ENCODE measurements around the gene HOXD4.

The HOXD4 gene

GRCh38 chr2:176142281-176142680, 9.1 kb upstream of the HOXD4 start:
- no peak for DNase-seq

GRCh38 chr2:176145085-176145969, 6.0 kb upstream of the HOXD4 start:
- DNase-seq, result no peak

GRCh38 chr2:176146101-176146500, 5.2 kb upstream of the HOXD4 start:
- no peak for DNase-seq

- DNase-seq, result no peak
Observed at GRCh38 chr2:176146645-176147044, 4.7 kb upstream of the HOXD4 start.

- no peak for DNase-seq
Observed at GRCh38 chr2:176147210-176147799, 4.0 kb upstream of the HOXD4 start.

GRCh38 chr2:176147800-176148496, 3.4 kb upstream of the HOXD4 start:
- no peak for DNase-seq

- DNase-seq, result no peak
Observed at GRCh38 chr2:176148751-176149421, 2.5 kb upstream of the HOXD4 start.

GRCh38 chr2:176149481-176149938, 1.8 kb upstream of the HOXD4 start:
- no peak for DNase-seq

GRCh38 chr2:176149939-176150583, 1.3 kb upstream of the HOXD4 start:
- DNase-seq, result no peak

GRCh38 chr2:176150584-176151441, 537 bp upstream of the HOXD4 start:
- no peak for DNase-seq

- DNase-seq, result no peak
Observed at GRCh38 chr2:176152350-176153181, 1.2 kb downstream of the HOXD4 start.

- no peak for DNase-seq
Observed at GRCh38 chr2:176154576-176155252, 3.4 kb downstream of the HOXD4 start.

- DNase-seq, result no peak
Observed at GRCh38 chr2:176155356-176156044, 4.2 kb downstream of the HOXD4 start.

- no peak for DNase-seq
Observed at GRCh38 chr2:176156301-176156806, 5.0 kb downstream of the HOXD4 start.

- DNase-seq, result no peak
Observed at GRCh38 chr2:176156807-176157498, 5.6 kb downstream of the HOXD4 start, which contains the start of gene HOXD3. HOXD3 (plus strand) TSS chr2:176157307; CDS start chr2:176169115, 11,808 bp downstream.

GRCh38 chr2:176157499-176158185, 6.3 kb downstream of the HOXD4 start:
- DNase-seq, result peak; percentile 56

- no peak for DNase-seq
Observed at GRCh38 chr2:176158186-176158591, 6.8 kb downstream of the HOXD4 start.
